Trophoblast cell (in vitro differentiated cells and primary cell): ENCODE measurements around the gene SFXN5.
A peak's percentile ranks its signal among the peaks of the same experiment; 100 is the strongest.

ENCODE experiments used
- DNase-seq, 2 donors: peaks; one replicate each; pipeline ENCODE4 v3.0.0-alpha.2; 2016
- H2AFZ ChIP-seq: 2 replicates; pipeline ENCODE4 v1.6.1; 2013; ENCODE audit warnings: low read length, moderate library complexity, mild to moderate bottlenecking; ENCODE audit not compliant: insufficient read depth, poor library complexity
- H2AK5ac ChIP-seq: 2 replicates; pipeline ENCODE4 v1.6.1; 2013; ENCODE audit warnings: mild to moderate bottlenecking, low read length
- H2BK120ac ChIP-seq: 2 replicates; pipeline ENCODE4 v1.6.1; 2013; ENCODE audit warnings: low read length, mild to moderate bottlenecking, moderate library complexity; ENCODE audit not compliant: insufficient read depth, poor library complexity
- H2BK12ac ChIP-seq: 2 replicates; pipeline ENCODE4 v1.6.1; 2013; ENCODE audit warnings: mild to moderate bottlenecking, low read length, moderate library complexity
- H2BK5ac ChIP-seq: 2 replicates; pipeline ENCODE4 v1.6.1; 2013; ENCODE audit warnings: low read length, low read depth, moderate library complexity, mild to moderate bottlenecking; ENCODE audit not compliant: poor library complexity
- H3K14ac ChIP-seq: 2 replicates; pipeline ENCODE4 v1.6.1; 2013; ENCODE audit warnings: mild to moderate bottlenecking, low read length
- H3K18ac ChIP-seq: 2 replicates; pipeline ENCODE4 v1.6.1; 2013; ENCODE audit warnings: mild to moderate bottlenecking, low read length
- H3K23ac ChIP-seq: 2 replicates; pipeline ENCODE4 v1.6.1; 2013; ENCODE audit warnings: low read length
- H3K27ac ChIP-seq: 2 replicates; pipeline ENCODE4 v1.5.1; 2013; ENCODE audit warnings: low read depth, mild to moderate bottlenecking, inconsistent platforms, low read length, moderate library complexity
- H3K27me3 ChIP-seq: 2 replicates; pipeline ENCODE4 v1.6.1; 2013; ENCODE audit warnings: inconsistent platforms, mild to moderate bottlenecking, low read length, moderate library complexity; ENCODE audit not compliant: insufficient read depth
- H3K36me3 ChIP-seq, 2 experiments: 1 replicate in 1 of 2; 2 replicates in 1 of 2; pipeline ENCODE4 v1.6.1; 2013; ENCODE audit warnings: low read length in 2 of 2, mild to moderate bottlenecking in 2 of 2, moderate library complexity in 1 of 2; ENCODE audit not compliant: insufficient read depth in 2 of 2, control insufficient read depth in 1 of 2
- H3K4ac ChIP-seq: 2 replicates; pipeline ENCODE4 v1.6.1; 2013; ENCODE audit warnings: low read depth, mild to moderate bottlenecking, low read length, moderate library complexity
- H3K4me1 ChIP-seq, 2 experiments: 1 replicate in 1 of 2; 2 replicates in 1 of 2; pipeline ENCODE4 v1.6.1; 2013; ENCODE audit warnings: low read length in 2 of 2, mild to moderate bottlenecking in 2 of 2, moderate library complexity in 1 of 2; ENCODE audit not compliant: insufficient read depth in 2 of 2, control insufficient read depth in 1 of 2
- H3K4me2 ChIP-seq: 2 replicates; pipeline ENCODE4 v1.6.1; 2013; ENCODE audit warnings: inconsistent platforms, mild to moderate bottlenecking, low read length, moderate library complexity
- H3K4me3 ChIP-seq: 2 replicates; pipeline ENCODE4 v1.5.1; 2013; ENCODE audit warnings: mild to moderate bottlenecking, low read depth, low read length, inconsistent platforms
- H3K79me1 ChIP-seq: one replicate; pipeline ENCODE4 v1.6.1; 2013; ENCODE audit warnings: low read length
- H3K79me2 ChIP-seq: 2 replicates; pipeline ENCODE4 v1.6.1; 2013; ENCODE audit warnings: low read length, mild to moderate bottlenecking; ENCODE audit not compliant: control insufficient read depth, insufficient read depth, poor library complexity
- H3K9ac ChIP-seq: 2 replicates; pipeline ENCODE4 v1.6.1; 2013; ENCODE audit warnings: mild to moderate bottlenecking, low read length
- H3K9me3 ChIP-seq: 2 replicates; pipeline ENCODE4 v1.6.1; 2013; ENCODE audit warnings: low read depth, mild to moderate bottlenecking, control low read depth, inconsistent platforms, low read length; ENCODE audit not compliant: insufficient read depth
- H4K12ac ChIP-seq: 2 replicates; pipeline ENCODE4 v1.6.1; 2013; ENCODE audit warnings: low read depth, mild to moderate bottlenecking, low read length, moderate library complexity
- H4K8ac ChIP-seq: 2 replicates; pipeline ENCODE4 v1.6.1; 2013; ENCODE audit warnings: low read depth, mild to moderate bottlenecking, low read length, moderate library complexity
- H4K91ac ChIP-seq: one replicate; pipeline ENCODE4 v1.6.1; 2013; ENCODE audit warnings: low read depth, mild to moderate bottlenecking, low read length, moderate library complexity
- WGBS: extraction: QIAGEN DNeasy Blood & Tissue Kit; methylation state at CpG from one replicate; pipeline ENCODE4 v1.1.7; 2013; ENCODE audit warnings: missing lambda C conversion rate; ENCODE audit not compliant: insufficient read length, insufficient coverage; ENCODE audit errors: extremely low coverage; 5-methylcytosine and 5-hydroxymethylcytosine counted together

Gene SFXN5

DNA sequence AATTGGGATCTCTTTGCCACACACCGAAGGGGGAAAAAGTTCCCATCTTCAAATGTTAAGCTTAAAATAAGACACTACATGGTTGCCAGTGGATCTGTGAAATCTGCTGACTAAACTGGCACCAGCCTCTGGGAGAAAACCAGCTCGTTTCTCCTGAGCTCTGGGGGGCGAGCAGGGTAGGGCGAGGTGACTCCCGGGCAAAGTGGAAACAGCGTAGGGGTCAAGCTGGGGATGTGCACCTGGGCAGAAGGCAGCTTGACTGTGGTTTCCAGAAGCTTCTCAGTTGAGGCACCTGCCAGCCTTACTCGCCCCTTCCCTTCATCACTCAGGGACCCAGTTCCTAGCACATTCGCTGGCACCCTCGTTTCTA lies 62.8 kb downstream of the SFXN5 start:
- Histone ChIP-seq H2AFZ (no peak overlapping the region), H3K4me2 (no peak overlapping the region), H3K36me3 (peaks cover 2 to 5% of the 10 kb centered on the region in 2 experiments), H2BK5ac (no peak overlapping the region), H3K9ac (no peak overlapping the region), H3K4me3 (no peak overlapping the region), H3K23ac (no peak overlapping the region), H3K27ac (no peak overlapping the region), H3K79me1 (no peaks in the 10 kb centered on the region), H2AK5ac (no peak overlapping the region), H2BK120ac (no peak overlapping the region), H3K79me2 (no peaks in the 10 kb centered on the region), H3K27me3 (no peaks in the 10 kb centered on the region), H4K8ac (no peak overlapping the region), H3K4ac (no peak overlapping the region), H3K14ac (no peak overlapping the region), H4K91ac (no peak overlapping the region), H4K12ac (no peak overlapping the region), H3K18ac (no peak overlapping the region), H3K9me3 (peaks cover 7% of the 10 kb centered on the region), H2BK12ac (no peak overlapping the region), H3K4me1 (no peaks in the 10 kb centered on the region)
- DNase-seq, result no peak
- no CpG with 5 or more reads among the region's 9 CpGs for WGBS

DNA sequence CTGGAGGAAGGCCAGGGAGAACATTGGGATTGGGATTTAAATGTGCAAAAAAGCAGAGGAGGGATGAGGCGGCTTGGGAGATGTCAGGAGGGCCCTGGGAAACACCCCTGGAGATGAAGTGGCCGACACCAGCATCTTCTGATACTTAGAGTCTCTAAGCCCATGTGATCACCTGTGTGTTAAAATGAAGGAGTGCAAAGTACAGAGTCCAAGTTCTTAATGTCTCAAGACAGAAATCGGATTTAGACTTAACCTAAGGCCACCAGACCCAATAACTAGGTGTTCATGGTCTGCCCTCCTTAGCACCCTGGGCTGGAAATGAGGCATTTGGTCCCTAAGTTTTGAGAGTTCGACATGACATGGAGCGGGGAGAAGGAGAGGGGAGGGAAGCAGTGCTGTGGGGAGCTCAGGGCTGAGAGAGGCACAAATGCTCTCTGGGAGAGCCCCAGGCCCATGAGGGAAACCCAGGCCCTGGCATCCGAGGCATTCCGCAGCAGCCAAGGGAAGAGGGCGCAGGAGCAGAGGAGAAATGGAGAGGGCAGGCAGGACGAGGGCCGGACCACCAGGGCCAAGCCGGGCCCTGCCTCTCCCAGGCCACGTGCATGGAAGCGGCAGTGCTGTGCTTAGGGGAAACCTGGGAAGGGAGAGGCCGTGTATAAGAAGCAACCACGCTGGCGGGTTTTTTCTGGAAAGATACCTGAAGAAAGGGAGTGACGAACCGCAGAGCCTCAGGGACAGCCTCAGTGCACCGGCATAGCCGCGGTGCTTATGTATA lies 63.3 kb downstream of the SFXN5 start:
- Histone ChIP-seq H2AK5ac (no peak overlapping the region), H3K9ac (no peak overlapping the region), H3K36me3 (peaks cover 2 to 5% of the 10 kb centered on the region in 2 experiments), H4K8ac (no peak overlapping the region), H2BK120ac (no peak overlapping the region), H3K27me3 (no peaks in the 10 kb centered on the region), H4K91ac (no peak overlapping the region), H3K9me3 (peaks cover 7% of the 10 kb centered on the region), H3K4ac (no peak overlapping the region), H3K4me2 (no peak overlapping the region), H2BK12ac (no peak overlapping the region), H3K4me3 (no peak overlapping the region), H3K27ac (no peak overlapping the region), H3K14ac (no peak overlapping the region), H3K79me1 (no peaks in the 10 kb centered on the region), H3K23ac (no peak overlapping the region), H3K4me1 (no peaks in the 10 kb centered on the region), H2BK5ac (no peak overlapping the region), H3K79me2 (no peaks in the 10 kb centered on the region), H2AFZ (no peak overlapping the region), H3K18ac (no peak overlapping the region), H4K12ac (no peak overlapping the region)
- DNase-seq, result no peak
- WGBS, result no CpG with 5 or more reads among the region's 21 CpGs

DNA sequence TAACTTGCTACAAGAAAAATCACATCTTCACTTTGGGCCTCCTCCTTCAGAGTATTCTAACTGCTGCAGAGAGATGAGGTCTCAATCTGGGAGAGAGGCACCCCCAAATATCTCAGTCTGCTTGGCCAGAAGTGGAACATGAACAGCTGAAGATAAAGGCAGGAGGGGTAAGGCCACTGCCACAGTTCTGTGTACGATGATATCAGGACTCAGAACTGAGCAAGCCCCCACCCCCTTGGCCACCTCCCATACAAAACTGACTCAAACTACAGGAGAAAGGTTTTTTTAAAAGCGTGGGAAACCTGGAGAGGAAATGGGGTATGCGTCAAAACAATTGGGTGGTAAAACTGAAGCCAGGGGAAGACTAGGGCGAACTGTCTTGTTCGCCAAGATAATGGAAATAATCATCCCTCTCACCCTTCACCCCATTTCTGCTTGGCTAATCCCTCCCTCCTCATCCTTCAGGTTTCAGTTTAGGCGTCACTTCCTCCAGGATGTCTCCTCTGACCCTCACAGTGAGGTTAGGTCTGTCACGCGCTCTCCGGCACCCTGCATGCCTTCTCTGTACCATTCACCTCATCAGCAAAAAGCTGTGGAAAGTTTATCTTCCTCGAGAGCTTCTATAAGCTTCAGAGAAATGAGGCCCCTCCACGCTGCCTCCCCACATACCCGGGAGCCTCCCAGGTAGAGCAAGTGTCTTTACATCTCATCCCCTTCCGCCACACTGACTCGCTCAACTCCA lies 64.4 kb downstream of the SFXN5 start:
- H2BK12ac ChIP-seq, result no peak overlapping the region
- no peak overlapping the region for H4K12ac ChIP-seq
- H3K4me3 ChIP-seq, result no peak overlapping the region
- H2BK120ac ChIP-seq, result no peak overlapping the region
- H3K14ac ChIP-seq, result no peak overlapping the region
- no peak overlapping the region for H4K91ac ChIP-seq
- H3K4me1 ChIP-seq, result no peaks in the 10 kb centered on the region
- H3K36me3 ChIP-seq, result peaks cover 2 to 5% of the 10 kb centered on the region in 2 experiments
- DNase-seq, result no peak
- H3K9me3 ChIP-seq, result peaks cover 7% of the 10 kb centered on the region
- no peak overlapping the region for H3K4ac ChIP-seq
- H3K4me2 ChIP-seq, result no peak overlapping the region
- no peak overlapping the region for H2AFZ ChIP-seq
- no peak overlapping the region for H2BK5ac ChIP-seq
- no peaks in the 10 kb centered on the region for H3K27me3 ChIP-seq
- H3K27ac ChIP-seq, result no peak overlapping the region
- H3K23ac ChIP-seq, result no peak overlapping the region
- no peaks in the 10 kb centered on the region for H3K79me1 ChIP-seq
- no peaks in the 10 kb centered on the region for H3K79me2 ChIP-seq
- H4K8ac ChIP-seq, result no peak overlapping the region
- H2AK5ac ChIP-seq, result no peak overlapping the region
- WGBS, result no CpG with 5 or more reads among the region's 14 CpGs
- no peak overlapping the region for H3K18ac ChIP-seq
- H3K9ac ChIP-seq, result no peak overlapping the region

DNA sequence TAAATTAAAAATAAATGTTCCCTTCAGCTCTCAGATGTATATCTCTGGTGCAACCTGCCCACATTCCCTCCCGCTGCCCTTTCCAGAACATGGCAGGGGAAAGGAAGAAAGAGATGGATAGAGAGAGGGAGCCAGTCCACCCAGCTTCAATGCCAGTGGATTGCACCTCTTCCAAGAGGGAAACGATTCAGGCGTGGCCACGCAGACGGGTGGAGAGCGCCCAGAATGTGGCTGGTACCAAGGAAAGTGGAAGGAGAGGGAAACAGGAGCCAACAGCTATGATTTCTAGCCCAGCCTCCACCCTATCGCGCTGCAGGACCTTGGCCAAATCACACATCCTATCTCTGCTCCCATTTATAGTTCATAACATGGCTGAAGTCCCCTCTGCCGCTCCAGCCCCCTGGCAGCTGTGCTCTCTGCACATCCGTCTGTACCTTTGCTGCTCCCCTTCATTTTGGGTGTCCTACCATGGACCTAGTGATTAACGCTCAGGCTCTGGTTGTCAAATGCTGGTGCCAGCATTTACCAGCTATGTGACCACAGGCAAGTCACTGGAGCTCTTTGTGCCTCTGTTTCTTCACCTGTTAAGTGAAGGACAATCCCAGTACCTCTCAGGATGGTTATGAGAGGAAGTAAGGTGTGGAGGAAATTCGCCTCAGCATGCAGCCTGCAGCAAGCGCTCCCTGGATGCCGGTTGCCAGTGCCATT lies 66.5 kb downstream of the SFXN5 start:
- peaks cover 3 to 5% of the 10 kb centered on the region in 2 experiments for H3K4me1 ChIP-seq
- H3K79me1 ChIP-seq, result no peaks in the 10 kb centered on the region
- H2AK5ac ChIP-seq, result no peak overlapping the region
- no peaks in the 10 kb centered on the region for H3K27me3 ChIP-seq
- no peak overlapping the region for H3K18ac ChIP-seq
- no peak overlapping the region for H4K12ac ChIP-seq
- H2BK12ac ChIP-seq, result no peak overlapping the region
- no CpG with 5 or more reads among the region's 14 CpGs for WGBS
- H2BK5ac ChIP-seq, result no peak overlapping the region
- peaks cover 7% of the 10 kb centered on the region for H3K9me3 ChIP-seq
- no peak overlapping the region for H3K9ac ChIP-seq
- H3K23ac ChIP-seq, result no peak overlapping the region
- H4K91ac ChIP-seq, result no peak overlapping the region
- no peak overlapping the region for H3K4ac ChIP-seq
- H2AFZ ChIP-seq, result no peak overlapping the region
- no peak overlapping the region for H3K27ac ChIP-seq
- H3K4me2 ChIP-seq, result no peak overlapping the region
- H3K36me3 ChIP-seq, result peaks cover 6 to 9% of the 10 kb centered on the region in 2 experiments
- no peak overlapping the region for H3K4me3 ChIP-seq
- no peaks in the 10 kb centered on the region for H3K79me2 ChIP-seq
- H3K14ac ChIP-seq, result no peak overlapping the region
- no peak overlapping the region for H2BK120ac ChIP-seq
- peak; percentile 27 to 66 for DNase-seq
- no peak overlapping the region for H4K8ac ChIP-seq
